ENCODE data around the gene C1QTNF9B.
"Not testable (repeated sequence)": the region's sequence is repeated elsewhere in the genome, so short reads cannot be mapped to it uniquely, and the experiment has no call there.

C1QTNF9B gene

DNA sequence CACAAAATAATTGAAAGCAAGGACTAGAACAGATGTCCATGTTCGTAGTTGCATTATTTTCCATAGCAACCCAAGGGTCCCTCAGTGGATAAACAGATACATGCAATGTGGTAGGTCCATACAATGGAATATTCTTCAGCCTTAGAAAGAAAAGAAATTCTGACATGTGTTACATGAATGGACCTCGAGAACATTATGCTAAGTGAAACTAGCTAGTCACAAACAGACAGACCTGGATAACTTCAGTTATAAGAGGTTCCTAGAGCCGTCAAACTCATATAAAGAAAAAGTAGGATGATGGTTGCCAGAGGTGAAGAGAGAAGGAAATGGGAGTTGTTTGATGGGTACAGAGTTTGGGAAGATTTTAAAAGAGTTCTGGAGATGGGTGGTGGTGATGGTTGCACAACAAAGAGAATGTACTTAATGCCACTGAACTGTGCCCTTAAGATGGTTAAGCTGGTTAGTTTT lies at the start of gene C1QTNF9B:
Gene C1QTNF9B, minus strand, starts transcription at position 51 of the 468 bp plus-strand sequence.
- not testable (repeated sequence) for DNase-seq

GRCh38 chr13:23946900-23947299 lies 49.6 kb upstream of the C1QTNF9B start:
- DNase-seq, result no peak

DNA sequence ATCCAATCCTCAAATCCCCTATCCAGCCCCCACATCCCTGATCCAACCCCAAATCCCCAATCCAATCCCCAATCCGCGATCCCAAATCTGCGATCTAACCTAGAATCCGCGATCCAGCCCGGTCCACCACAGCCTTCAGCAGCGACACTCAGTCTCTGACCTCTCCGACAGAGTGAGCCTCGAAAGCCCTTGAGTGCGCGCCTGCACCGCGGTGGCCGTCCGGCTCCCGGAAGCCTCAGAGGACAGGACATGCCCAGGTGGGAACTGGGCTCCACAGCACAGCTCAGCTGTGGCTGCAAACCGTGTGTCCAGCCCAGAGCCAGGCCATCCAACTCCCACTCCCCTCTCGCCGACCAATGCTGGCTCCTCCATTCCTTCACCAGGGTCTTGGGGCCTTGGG lies 48.8 kb upstream of the C1QTNF9B start:
- DNase-seq, result no peak

- no peak for DNase-seq
Observed at GRCh38 chr13:23945612-23946011, 48.3 kb upstream of the C1QTNF9B start.

DNA sequence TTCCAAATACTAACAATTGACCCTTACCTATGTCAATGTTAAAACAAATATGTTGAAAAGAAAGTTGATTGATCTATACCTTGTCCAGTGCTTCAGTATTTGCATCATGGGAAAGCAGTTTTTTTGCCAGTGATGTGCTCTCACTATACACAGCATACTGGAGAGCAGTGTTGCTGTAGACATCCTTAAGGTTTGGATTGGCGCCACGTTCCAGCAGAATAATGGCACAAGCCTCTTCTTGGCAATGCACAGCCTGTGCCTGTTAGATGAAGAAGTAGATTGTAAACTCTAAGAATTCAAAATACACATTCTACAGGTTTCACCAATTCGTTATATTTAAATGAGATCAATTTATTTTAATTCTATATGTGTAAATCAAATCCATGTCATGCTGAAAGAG lies 43.9 kb upstream of the C1QTNF9B start:
- no peak for DNase-seq

- DNase-seq, result not testable (repeated sequence)
Observed at GRCh38 chr13:23939666-23940065, 42.4 kb upstream of the C1QTNF9B start.

- DNase-seq, result no peak
Observed at GRCh38 chr13:23934520-23934919, 37.2 kb upstream of the C1QTNF9B start.

GRCh38 chr13:23928985-23929384 lies 31.7 kb upstream of the C1QTNF9B start:
- no peak for DNase-seq

- no peak for DNase-seq
Observed at GRCh38 chr13:23923031-23923430, 25.7 kb upstream of the C1QTNF9B start.

DNA sequence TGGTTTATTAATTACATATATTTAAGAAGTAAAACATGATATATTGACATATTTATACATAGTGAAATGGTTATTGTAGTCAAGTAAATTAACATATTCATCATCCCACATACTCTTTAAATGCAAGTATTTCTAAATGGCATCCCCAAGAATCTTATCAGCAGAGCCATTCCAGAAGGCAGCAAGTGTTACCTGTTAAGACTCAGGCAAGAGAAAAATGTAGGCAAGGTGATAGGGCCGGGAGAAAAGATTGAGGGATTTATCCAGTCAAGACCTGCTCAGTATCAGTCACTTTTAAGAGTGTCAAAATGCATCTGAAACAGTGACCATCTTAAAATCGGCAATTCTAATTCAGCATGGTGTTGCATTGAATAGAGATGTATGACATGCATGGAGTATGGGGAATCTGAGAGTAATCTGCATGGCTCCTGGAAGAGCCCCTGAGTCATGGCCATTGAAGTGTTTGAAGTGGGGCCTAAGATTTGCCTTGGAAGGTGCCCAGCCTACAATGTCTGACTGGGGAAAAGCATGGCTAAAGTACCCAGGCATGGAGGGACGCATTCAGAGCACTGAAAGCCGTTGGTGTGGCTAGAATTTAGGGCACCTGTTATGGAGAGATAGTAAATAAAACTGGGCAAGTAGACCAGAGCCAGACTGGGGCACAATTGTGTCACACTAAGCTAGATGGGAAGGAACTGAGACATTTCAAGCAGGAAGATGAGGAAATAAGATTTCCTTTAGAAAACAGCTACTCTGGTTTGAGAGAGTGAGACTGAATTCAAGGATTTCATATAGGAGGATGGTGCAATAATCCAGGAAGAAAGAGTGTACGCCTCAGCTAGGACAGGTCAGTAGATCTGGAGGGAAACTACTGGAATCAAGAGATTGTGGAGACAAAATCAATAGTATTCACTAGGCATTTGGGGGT lies 25.0 kb upstream of the C1QTNF9B start:
- DNase-seq, result no peak

DNA sequence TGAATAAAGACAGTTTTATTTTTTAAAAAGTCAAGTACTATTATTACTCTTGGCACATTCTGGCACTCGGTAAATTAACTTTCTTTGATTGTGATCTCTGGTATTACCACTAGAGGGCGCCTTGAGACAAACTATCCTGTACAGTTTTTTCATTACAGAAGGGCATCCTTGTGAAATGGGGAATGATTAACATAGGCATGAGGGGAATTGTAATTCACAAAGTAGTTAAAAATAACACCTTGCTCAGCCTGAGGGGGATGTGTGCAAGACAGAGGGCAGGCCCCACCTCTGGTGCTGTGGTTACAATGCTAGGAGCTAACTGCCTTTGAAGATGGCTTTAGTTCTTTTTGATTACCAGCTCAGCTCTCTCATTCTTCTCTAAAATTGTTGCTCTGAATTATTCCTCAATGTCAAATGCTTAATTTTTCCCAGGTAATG lies 24.2 kb upstream of the C1QTNF9B start:
- DNase-seq, result peak; percentile 57

DNA sequence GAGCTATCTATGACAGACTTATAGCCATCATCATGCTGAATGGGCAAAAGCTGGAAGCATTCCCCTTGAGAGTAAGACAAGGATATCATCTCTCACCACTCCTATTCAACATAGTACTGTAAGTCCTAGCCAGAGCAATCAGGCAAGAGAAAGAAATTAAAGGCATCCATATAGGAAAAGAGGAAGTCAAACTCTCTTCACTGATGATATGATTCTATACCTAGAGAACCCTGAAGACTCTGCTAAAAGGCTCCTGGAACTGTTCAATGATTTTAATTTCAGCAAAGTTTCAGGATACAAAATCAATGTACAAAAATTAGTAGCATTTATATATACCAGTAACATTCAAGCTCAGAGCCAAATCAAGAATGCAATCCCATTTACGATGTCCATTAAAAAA lies 21.7 kb upstream of the C1QTNF9B start:
- DNase-seq, result no peak

DNA sequence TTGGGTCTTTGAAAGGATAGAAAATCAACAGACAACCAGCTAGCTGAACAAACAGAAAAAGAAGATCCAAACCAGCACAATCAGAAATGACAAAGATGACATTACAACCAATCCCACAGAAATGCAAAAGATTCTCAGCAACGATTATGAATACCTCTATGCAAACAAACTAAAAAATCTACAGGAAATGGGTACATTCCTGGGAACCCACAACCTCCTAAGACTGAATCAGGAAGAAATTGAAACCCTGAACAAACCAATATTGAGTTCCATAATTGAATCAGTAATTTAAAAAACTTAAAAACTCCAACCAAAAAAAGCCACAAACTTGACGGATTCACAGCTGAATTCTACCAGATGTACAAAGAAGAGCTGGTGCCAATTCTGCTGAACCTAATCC lies 20.9 kb upstream of the C1QTNF9B start:
- no peak for DNase-seq

DNA sequence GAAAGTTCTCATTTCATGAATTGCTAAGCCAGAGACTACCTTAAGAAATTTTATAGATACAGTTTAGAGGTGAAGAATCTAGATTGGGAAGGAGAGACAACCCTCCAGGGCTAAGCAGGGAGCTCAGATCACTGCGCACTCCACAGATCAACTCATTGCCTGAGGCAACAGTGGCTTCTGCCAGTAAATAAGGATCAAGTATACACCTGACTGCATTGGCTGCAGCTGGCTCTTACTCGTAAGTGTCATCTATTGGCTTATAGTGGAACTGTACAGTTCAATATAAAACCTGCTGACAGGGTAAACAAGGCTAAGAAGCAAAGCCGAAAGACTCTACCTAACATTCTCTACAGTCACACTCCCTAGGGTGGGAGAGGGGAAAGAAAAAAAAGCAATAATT lies 18.0 kb upstream of the C1QTNF9B start:
- DNase-seq, result no peak

GRCh38 chr13:23912469-23912868 lies 15.2 kb upstream of the C1QTNF9B start:
- DNase-seq, result no peak

GRCh38 chr13:23909606-23910005 lies 12.3 kb upstream of the C1QTNF9B start:
- no peak for DNase-seq

- DNase-seq, result no peak
Observed at GRCh38 chr13:23905766-23906165, 8.5 kb upstream of the C1QTNF9B start.

GRCh38 chr13:23903906-23904280 lies 6.6 kb upstream of the C1QTNF9B start:
- no peak for DNase-seq

DNA sequence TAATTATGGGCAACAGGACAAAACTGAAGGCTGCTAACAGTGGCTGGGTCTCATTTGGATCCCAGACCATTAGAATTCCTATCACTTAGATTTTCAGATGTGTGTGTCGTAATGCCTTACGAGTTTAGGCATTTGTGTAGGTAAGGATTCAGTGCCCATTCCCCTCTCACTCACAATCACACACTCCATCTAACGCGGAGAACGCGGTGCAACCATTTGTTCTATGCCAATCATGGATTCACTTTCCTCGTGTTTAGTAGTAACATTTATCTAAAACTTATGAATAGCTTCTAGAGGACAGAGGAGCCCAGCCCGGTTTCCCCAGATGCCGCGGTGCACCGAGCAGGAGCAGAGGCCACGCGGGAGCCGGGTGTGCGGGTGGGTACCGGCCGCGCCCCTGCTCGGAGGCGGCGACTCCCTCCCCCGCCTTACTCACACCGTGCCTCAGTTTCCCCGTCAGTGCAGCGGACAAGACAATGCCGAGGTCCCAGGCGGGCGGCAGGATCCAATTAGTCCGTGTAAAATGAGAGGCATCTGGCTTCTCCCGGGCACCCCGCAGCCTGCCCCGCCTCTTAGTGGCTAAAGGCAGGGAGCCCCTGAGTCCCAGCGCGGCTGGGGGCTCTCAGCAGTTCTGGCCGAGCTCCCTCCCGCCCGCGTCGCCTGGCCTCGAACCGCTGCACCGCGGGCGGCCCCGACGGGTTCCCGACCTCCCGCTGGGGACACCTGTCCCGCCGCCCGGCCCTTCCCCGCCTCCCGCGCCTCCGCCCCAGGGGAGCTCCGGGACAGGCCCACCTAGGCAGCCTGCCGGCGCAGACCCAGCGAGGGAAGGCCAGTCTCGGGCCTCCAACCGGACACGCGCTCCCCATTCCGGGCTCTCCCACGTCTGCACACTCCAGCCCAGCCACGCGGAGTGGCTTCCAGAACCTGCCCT lies 5.9 kb upstream of the C1QTNF9B start:
- DNase-seq, result no peak

- no peak for DNase-seq
Observed at GRCh38 chr13:23901365-23901764, 4.1 kb upstream of the C1QTNF9B start.

GRCh38 chr13:23899555-23899954 lies 2.3 kb upstream of the C1QTNF9B start:
- DNase-seq, result peak; percentile 58

DNA sequence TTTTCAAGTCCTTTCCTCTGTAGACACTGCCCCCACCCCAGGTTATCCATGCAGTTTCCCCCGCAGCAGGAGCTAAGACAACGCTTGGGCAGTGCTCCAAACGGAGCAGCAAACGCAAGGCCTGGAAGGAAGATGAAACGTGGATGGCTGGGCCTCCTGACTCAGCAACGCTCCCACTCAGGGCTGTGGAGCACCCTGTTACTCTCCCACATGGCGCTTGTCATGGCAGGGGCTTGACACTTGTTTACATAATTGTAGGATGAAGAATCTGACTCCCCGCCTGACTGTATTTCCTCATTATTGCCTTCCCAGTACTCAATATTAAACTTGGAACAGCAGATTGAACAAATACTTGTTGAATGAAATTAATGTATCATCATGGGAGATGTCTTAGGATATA lies 799 bp upstream of the C1QTNF9B start:
- DNase-seq, result no peak

- DNase-seq, result not testable (repeated sequence)
Observed at GRCh38 chr13:23894746-23895145, 2.6 kb downstream of the C1QTNF9B start.
